Spleen (tissue), 7 donors: ENCODE results near the gene CEP72.
"Not testable (repeated sequence)": the region's sequence is repeated elsewhere in the genome, so short reads cannot be mapped to it uniquely, and the experiment has no call there.

Experiments
- CTCF ChIP-seq, 11 experiments: fragments of 200-600 bp in 7 of 11; fragments of 450-650 bp in 4 of 11; sonication (generic) in 4 of 11; IDR thresholded peaks in 8 of 11; conservative IDR thresholded peaks in 3 of 11; 1 replicate in 7 of 11; 2 replicates in 4 of 11; pipeline versions ENCODE4 v1.4.0 to v1.8.0; 2016 to 2021; ENCODE audit warnings: antibody characterized with exemption in 11 of 11, inconsistent platforms in 4 of 11, mild to moderate bottlenecking in 1 of 11
- POLR2A ChIP-seq, 3 donors: fragments of 450-650 bp; IDR thresholded peaks; one replicate each; pipeline ENCODE4 v1.5.1; 2017; ENCODE audit warnings: antibody characterized with exemption in 3 of 3, mild to moderate bottlenecking in 1 of 3
- donor health status: DM: no; HTN: no; CAD: no; lungs with moderate emphysema.
- donor health status: DM: no; HTN: no; CAD: no.
- donor health status: DM: no; HTN: no; CAD: no.

- TF ChIP-seq CTCF (IDR thresholded peaks at IDR 0.05 in 8 of 11, conservative IDR thresholded peaks at IDR 0.05 in 3 of 11); POLR2A (IDR thresholded peaks at IDR 0.05): not testable (repeated sequence)
Measured at GRCh38 chr5:692529-693041, 80.4 kb downstream of the CEP72 start.
